ENCODE measurements around the gene GNB1L. TPM values are rescaled to one million over a fixed set of nuclear protein-coding genes. Genes with fewer than 3 reads are reported as not detected.
A peak's percentile ranks its signal among the peaks of the same experiment; 100 is the strongest.

GNB1L gene
- total and polyA plus RNA-seq, 4 donors: 3.2 to 10.3 (median 5.3) TPM

- 98% methylated on average over 10 of the region's 16 CpGs for WGBS (ENCODE audit: insufficient coverage)
- DNase-seq (ENCODE audit: low read depth in 4 of 6, low spot score in 6 of 6): no peak
Observed at GRCh38 chr22:19871845-19872778, 17.4 kb upstream of the GNB1L start.

GRCh38 chr22:19871023-19871844 lies 16.6 kb upstream of the GNB1L start:
- 86% methylated on average over 19 of the region's 19 CpGs for WGBS (ENCODE audit: insufficient coverage)
- Histone ChIP-seq H3K27me3 (ENCODE audit: control insufficient read depth, insufficient read depth, low read length) (no peaks in the 10 kb centered on the region), H3K27ac (ENCODE audit: low read depth, low read length) (no peak overlapping the region), H3K9me3 (ENCODE audit: control insufficient read depth, insufficient read depth, low read length) (no peaks in the 10 kb centered on the region), H3K36me3 (ENCODE audit: control insufficient read depth, insufficient read depth, low read length) (peaks cover 46% of the 10 kb centered on the region), H3K4me3 (ENCODE audit: low read depth, low read length) (no peak overlapping the region), H3K4me1 (ENCODE audit: control insufficient read depth, insufficient read depth, low read length) (peaks cover 52% of the 10 kb centered on the region)
- no peak for DNase-seq (ENCODE audit: low read depth in 4 of 6, low spot score in 6 of 6)

More at GRCh38 chr22:19871845-19872778, 17.4 kb upstream of the GNB1L start:
- no peaks in the 10 kb centered on the region for H3K9me3 ChIP-seq (ENCODE audit: control insufficient read depth, insufficient read depth, low read length)
- H3K4me1 ChIP-seq (ENCODE audit: control insufficient read depth, insufficient read depth, low read length): peaks cover 53% of the 10 kb centered on the region
- no peak overlapping the region for H3K4me3 ChIP-seq (ENCODE audit: low read depth, low read length)
- no peaks in the 10 kb centered on the region for H3K27me3 ChIP-seq (ENCODE audit: control insufficient read depth, insufficient read depth, low read length)
- H3K27ac ChIP-seq (ENCODE audit: low read depth, low read length): no peak overlapping the region
- peaks cover 55% of the 10 kb centered on the region for H3K36me3 ChIP-seq (ENCODE audit: control insufficient read depth, insufficient read depth, low read length)

GRCh38 chr22:19870153-19871022 lies 15.7 kb upstream of the GNB1L start:
- H3K9me3 ChIP-seq (ENCODE audit: control insufficient read depth, insufficient read depth, low read length): no peaks in the 10 kb centered on the region
- H3K27me3 ChIP-seq (ENCODE audit: control insufficient read depth, insufficient read depth, low read length): no peaks in the 10 kb centered on the region
- WGBS (ENCODE audit: insufficient coverage): 87% methylated on average over 30 of the region's 30 CpGs
- peaks cover 39% of the 10 kb centered on the region for H3K36me3 ChIP-seq (ENCODE audit: control insufficient read depth, insufficient read depth, low read length)
- H3K27ac ChIP-seq (ENCODE audit: low read depth, low read length): peak overlapping the region; percentile 33
- no peak overlapping the region for H3K4me3 ChIP-seq (ENCODE audit: low read depth, low read length)
- H3K4me1 ChIP-seq (ENCODE audit: control insufficient read depth, insufficient read depth, low read length): peaks cover 45% of the 10 kb centered on the region
- no peak for DNase-seq (ENCODE audit: low read depth in 4 of 6, low spot score in 6 of 6)

- Histone ChIP-seq H3K9me3 (ENCODE audit: control insufficient read depth, insufficient read depth, low read length) (no peaks in the 10 kb centered on the region), H3K4me3 (ENCODE audit: low read depth, low read length) (no peak overlapping the region), H3K36me3 (ENCODE audit: control insufficient read depth, insufficient read depth, low read length) (peaks cover 31% of the 10 kb centered on the region), H3K4me1 (ENCODE audit: control insufficient read depth, insufficient read depth, low read length) (peaks cover 38% of the 10 kb centered on the region), H3K27me3 (ENCODE audit: control insufficient read depth, insufficient read depth, low read length) (no peaks in the 10 kb centered on the region), H3K27ac (ENCODE audit: low read depth, low read length) (peak overlapping the region; percentile 47)
- DNase-seq (ENCODE audit: low read depth in 4 of 6, low spot score in 6 of 6): no peak
- WGBS (ENCODE audit: insufficient coverage): 98% methylated on average over 11 of the region's 12 CpGs
Observed at GRCh38 chr22:19869497-19870152, 15.0 kb upstream of the GNB1L start.

GRCh38 chr22:19868773-19869471 lies 14.2 kb upstream of the GNB1L start:
- Histone ChIP-seq H3K4me1 (ENCODE audit: control insufficient read depth, insufficient read depth, low read length) (peaks cover 31% of the 10 kb centered on the region), H3K9me3 (ENCODE audit: control insufficient read depth, insufficient read depth, low read length) (no peaks in the 10 kb centered on the region), H3K27ac (ENCODE audit: low read depth, low read length) (peak overlapping the region; percentile 60), H3K4me3 (ENCODE audit: low read depth, low read length) (no peak overlapping the region), H3K27me3 (ENCODE audit: control insufficient read depth, insufficient read depth, low read length) (no peaks in the 10 kb centered on the region), H3K36me3 (ENCODE audit: control insufficient read depth, insufficient read depth, low read length) (peaks cover 24% of the 10 kb centered on the region)
- 58% methylated on average over 22 of the region's 23 CpGs for WGBS (ENCODE audit: insufficient coverage)
- DNase-seq (ENCODE audit: low read depth in 4 of 6, low spot score in 6 of 6): peak in 1 of 6 donors; percentile 61

- Histone ChIP-seq H3K4me3 (ENCODE audit: low read depth, low read length) (no peak overlapping the region), H3K4me1 (ENCODE audit: control insufficient read depth, insufficient read depth, low read length) (peaks cover 27% of the 10 kb centered on the region), H3K27me3 (ENCODE audit: control insufficient read depth, insufficient read depth, low read length) (no peaks in the 10 kb centered on the region), H3K9me3 (ENCODE audit: control insufficient read depth, insufficient read depth, low read length) (no peaks in the 10 kb centered on the region), H3K27ac (ENCODE audit: low read depth, low read length) (peak overlapping the region; percentile 60), H3K36me3 (ENCODE audit: control insufficient read depth, insufficient read depth, low read length) (peaks cover 18% of the 10 kb centered on the region)
- DNase-seq (ENCODE audit: low read depth in 4 of 6, low spot score in 6 of 6): no peak
- WGBS (ENCODE audit: insufficient coverage): 83% methylated on average over 1 of the region's 3 CpGs
Observed at GRCh38 chr22:19868333-19868732, 13.7 kb upstream of the GNB1L start.

- no peaks in the 10 kb centered on the region for H3K27me3 ChIP-seq (ENCODE audit: control insufficient read depth, insufficient read depth, low read length)
- DNase-seq (ENCODE audit: low read depth in 4 of 6, low spot score in 6 of 6): no peak
- H3K4me1 ChIP-seq (ENCODE audit: control insufficient read depth, insufficient read depth, low read length): peaks cover 23% of the 10 kb centered on the region
- no peak overlapping the region for H3K27ac ChIP-seq (ENCODE audit: low read depth, low read length)
- peaks cover 11% of the 10 kb centered on the region for H3K36me3 ChIP-seq (ENCODE audit: control insufficient read depth, insufficient read depth, low read length)
- WGBS (ENCODE audit: insufficient coverage): 100% methylated on average over 6 of the region's 7 CpGs
- no peak overlapping the region for H3K4me3 ChIP-seq (ENCODE audit: low read depth, low read length)
- no peaks in the 10 kb centered on the region for H3K9me3 ChIP-seq (ENCODE audit: control insufficient read depth, insufficient read depth, low read length)
Observed at GRCh38 chr22:19867617-19868016, 12.9 kb upstream of the GNB1L start.

- H3K4me1 ChIP-seq (ENCODE audit: control insufficient read depth, insufficient read depth, low read length): peaks cover 23% of the 10 kb centered on the region
- no peaks in the 10 kb centered on the region for H3K9me3 ChIP-seq (ENCODE audit: control insufficient read depth, insufficient read depth, low read length)
- no CpG with 5 or more reads among the region's 3 CpGs for WGBS (ENCODE audit: insufficient coverage)
- H3K4me3 ChIP-seq (ENCODE audit: low read depth, low read length): no peak overlapping the region
- H3K27ac ChIP-seq (ENCODE audit: low read depth, low read length): no peak overlapping the region
- DNase-seq (ENCODE audit: low read depth in 4 of 6, low spot score in 6 of 6): no peak
- peaks cover 10% of the 10 kb centered on the region for H3K36me3 ChIP-seq (ENCODE audit: control insufficient read depth, insufficient read depth, low read length)
- H3K27me3 ChIP-seq (ENCODE audit: control insufficient read depth, insufficient read depth, low read length): no peaks in the 10 kb centered on the region
Observed at GRCh38 chr22:19866665-19867009, 12.0 kb upstream of the GNB1L start.
